NCI-H1930 (cell line): Measurements from ENCODE around the gene LRP6.

Experiments
- DNase-seq, 2 experiments: peaks; one replicate each; lab custom pipeline; 2025; lab: John Stamatoyannopoulos, UW

The LRP6 gene

DNA sequence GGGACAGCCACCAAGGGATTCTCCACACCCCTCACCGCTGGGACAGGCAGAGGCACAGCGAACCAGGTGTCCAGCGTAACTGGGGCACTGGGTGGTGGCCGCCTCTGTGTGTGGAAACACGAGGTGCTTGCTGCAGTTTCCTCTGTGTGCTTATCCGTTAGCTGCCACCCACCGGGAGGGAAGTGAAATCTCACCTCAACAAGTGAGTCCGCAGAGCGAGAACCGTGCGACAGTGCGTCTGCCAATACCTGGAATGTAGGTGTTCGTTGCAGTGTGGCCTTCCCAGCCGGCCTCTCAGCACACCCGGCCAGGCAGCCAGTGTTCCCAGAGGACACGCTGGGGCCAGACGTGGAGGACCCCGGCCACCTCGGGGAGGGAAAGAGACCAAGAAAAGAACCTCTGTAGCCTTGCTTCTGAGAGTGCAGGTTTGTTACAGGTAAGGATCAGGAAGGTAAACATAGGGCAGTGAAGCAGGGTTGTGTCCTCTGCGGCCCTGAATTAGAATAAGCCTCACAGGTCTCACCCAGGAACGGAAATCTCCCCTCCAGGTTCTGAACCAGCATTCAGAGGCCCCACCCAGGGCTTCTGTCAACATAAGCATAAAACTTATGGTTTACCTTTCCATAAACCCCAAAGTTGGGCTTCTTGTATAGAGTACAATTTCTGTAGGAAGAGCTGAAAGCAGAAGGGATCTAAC, 194.6 kb downstream of the LRP6 start:
- DNase-seq: no peak

DNA sequence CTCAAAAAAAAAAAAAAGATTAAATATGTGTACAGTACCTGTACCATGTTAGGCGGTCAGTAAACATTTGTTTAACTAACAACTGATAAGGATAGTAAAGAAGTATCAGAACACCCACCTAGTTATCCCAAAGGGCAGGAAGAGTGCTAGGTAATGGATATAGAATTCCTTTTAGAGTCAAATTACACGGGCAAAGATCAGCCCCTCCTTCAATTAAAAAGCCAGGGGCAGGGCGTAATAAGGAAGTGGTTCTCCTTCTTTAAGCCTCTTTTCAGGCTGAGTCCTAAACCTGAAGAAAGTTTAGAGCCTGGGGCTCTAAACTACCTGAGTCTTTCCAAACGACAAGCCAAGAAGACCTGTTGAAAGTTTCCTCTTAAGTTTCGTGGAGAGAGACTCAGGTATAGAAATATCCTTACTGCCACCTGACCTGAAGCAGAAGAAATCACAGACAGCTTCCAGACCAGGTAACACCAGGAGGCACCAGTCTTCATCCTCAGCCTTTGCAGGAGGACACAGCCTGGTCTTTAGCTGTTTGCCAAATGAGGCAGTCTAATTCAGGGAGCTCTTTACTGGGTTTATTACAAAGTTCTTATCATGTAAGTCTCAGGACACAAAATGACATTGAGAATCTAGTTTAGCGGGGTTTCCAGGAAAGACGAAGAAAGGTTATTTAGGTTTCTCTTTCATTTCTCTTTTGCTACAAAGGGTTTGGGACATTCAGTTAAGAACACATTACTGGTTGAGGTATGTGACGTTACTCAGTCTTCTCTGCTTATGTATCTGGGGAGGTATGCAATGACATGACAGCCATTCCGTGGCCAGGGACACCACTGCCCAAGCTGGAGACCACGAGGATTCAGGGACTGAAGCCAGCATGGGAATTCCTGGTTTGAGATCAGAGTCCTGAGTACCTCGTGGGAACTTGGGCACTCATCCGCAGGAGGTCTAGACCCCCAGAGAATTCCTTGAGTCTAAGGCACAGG, 195.9 kb downstream of the LRP6 start, which contains the start of gene BCL2L14:
TSS of gene BCL2L14 (plus strand) at position 266 of the 983 bp plus-strand sequence. CDS start 8,367 bp downstream, outside the sequence.
- DNase-seq: no peak

DNA sequence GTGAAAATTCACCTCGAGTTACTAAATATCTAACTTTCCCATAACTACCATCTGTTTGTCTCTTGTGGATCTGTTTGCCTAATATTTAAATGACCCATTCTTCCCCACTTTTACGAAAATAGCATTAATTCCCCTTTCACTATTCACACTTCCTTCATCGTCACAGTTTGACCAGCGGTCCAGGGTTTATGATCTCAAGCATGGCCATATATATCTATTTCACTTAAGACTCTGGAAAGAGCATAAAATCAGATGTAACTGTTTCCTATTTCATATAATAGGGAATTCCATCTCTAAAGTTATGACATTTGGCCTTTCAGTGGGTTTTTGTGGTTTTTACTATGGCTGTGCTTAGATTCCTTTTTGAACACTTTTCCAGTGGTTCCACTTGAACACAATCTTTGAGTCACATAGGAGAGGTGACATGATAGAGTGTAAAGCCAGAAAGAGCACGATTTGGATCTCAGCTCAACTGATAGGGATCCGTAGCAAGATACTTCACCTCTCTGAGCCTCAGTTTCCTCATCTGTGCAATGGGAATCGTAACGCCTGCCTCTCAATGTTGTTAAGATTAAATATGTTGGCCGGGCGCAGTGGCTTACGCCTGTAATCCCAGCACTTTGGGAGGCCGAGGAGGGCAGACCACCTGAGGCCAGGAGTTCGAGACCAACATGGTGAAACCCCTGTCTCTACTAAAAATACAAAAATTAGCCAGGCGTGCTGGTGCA, 196.9 kb downstream of the LRP6 start:
- no peak for DNase-seq

DNA sequence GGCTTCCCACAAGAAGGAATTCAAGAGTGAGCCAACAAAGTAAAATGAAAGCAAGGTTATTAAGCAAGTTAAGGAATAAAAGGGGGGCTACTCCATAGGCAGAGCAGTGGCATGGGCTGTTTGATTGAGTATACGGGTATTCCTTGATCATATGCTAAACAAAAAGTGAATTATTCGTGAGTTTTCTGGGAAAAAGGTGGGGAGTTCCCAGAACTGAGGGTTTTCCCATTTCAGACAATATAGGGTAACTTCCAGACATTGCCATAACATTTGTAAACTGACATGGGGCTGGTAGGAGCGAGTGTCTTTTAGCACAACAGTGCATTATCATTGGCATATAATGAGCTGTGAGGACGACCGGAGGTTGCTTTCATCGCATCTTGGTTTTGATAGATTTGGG, 198.1 kb downstream of the LRP6 start:
- no peak for DNase-seq
